ENCODE data around the gene ZNF335. TPM values are rescaled to one million over a fixed set of nuclear protein-coding genes. Genes with fewer than 3 reads are reported as not detected.

The ZNF335 gene
- total and polyA plus RNA-seq, 12 donors, result 4.9 to 13.1 (median 7.3) TPM

DNA sequence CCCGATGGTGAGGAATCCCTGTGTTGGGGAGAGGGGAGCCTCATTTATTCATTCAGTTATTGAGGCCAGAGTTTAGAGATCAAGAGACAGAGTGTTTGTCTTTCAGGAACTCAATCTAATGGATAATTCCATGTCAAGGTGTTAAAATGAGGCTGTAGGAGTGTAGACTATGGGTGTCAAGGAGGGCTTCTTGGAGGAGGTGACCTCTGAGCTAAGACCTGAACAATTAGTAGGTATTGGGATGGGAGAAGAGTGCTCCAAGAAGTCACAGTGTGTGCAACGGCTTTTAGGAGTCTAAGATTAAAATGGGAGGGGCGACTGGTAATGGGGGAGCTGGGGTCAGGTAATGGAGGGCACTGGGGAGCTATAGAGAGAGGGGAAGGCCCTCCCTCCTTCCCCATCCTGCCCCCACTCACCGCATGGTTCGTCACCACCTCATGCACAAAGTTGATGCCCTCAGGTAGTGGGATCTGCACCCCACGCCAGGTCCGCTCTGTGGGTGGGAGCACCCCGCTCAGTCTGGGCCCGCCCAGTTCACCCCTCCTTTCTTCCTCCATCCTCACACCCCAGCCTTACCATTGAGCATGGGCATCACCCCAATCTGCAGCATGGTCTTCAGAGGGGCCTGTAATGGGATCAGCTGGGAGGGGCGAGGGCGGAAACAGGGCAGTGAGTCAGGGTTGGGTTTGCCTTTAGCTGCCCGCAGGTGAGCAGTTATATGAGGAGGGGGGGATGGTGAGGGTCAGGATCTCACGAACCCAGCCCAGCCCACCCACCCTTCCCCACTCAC lies 72.8 kb downstream of the ZNF335 start:
- H3K27ac ChIP-seq, result no peak overlapping the region
- no peaks in the 10 kb centered on the region for H3K27me3 ChIP-seq
- no peaks in the 10 kb centered on the region for H3K4me1 ChIP-seq
- peaks cover 0 to 100% (median 56%) of the 10 kb centered on the region in 9 donors for H3K36me3 ChIP-seq
- DNase-seq, result no peak
- TF ChIP-seq, protein P1, sequence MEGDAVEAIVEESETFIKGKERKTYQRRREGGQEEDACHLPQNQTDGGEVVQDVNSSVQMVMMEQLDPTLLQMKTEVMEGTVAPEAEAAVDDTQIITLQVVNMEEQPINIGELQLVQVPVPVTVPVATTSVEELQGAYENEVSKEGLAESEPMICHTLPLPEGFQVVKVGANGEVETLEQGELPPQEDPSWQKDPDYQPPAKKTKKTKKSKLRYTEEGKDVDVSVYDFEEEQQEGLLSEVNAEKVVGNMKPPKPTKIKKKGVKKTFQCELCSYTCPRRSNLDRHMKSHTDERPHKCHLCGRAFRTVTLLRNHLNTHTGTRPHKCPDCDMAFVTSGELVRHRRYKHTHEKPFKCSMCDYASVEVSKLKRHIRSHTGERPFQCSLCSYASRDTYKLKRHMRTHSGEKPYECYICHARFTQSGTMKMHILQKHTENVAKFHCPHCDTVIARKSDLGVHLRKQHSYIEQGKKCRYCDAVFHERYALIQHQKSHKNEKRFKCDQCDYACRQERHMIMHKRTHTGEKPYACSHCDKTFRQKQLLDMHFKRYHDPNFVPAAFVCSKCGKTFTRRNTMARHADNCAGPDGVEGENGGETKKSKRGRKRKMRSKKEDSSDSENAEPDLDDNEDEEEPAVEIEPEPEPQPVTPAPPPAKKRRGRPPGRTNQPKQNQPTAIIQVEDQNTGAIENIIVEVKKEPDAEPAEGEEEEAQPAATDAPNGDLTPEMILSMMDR (IDR thresholded peaks at IDR 0.05), result no peak
- 88 to 92% methylated on average over 13 of the region's 13 CpGs for WGBS, 2 donors
- no peak overlapping the region for H3K4me3 ChIP-seq
- no peaks in the 10 kb centered on the region for H3K9me3 ChIP-seq
- peak in 1 of 8 donors; percentile 6 for ATAC-seq
- intact Hi-C loops (cut with DNase I), result loop anchor here in 1 of 10 donors (10.0 kb wide), 1 partner anchor 66 kb away; no protein-coding TSS in a partner anchor

Other genes with a start within 250 kb of the ZNF335 start
- gene SPINT4, start 249.9 kb downstream of the ZNF335 start, total RNA-seq, result not detected
- gene SPINT4, start 249.9 kb downstream of the ZNF335 start, polyA plus RNA-seq, result not detected
- gene WFDC3, start 180.3 kb downstream of the ZNF335 start, total RNA-seq, result 1 to 10 TPM in 3 of 10 donors, under 1 TPM in 3, not detected in 4; 0.49 to 2.3 (median 0.99) TPM
- gene WFDC3, start 180.3 kb downstream of the ZNF335 start, polyA plus RNA-seq, result under 1 TPM; 0.44 to 0.75 TPM
- gene DNTTIP1, start 180.2 kb downstream of the ZNF335 start, total RNA-seq, result 10 to 100 TPM; 13.8 to 32.2 (median 23.3) TPM
- 10 to 100 TPM; 18.4 to 33.5 TPM for gene DNTTIP1, start 180.2 kb downstream of the ZNF335 start, polyA plus RNA-seq
- 1 to 10 TPM in 6 of 10 donors, under 1 TPM in 2, not detected in 2; 0.40 to 8.6 (median 1.3) TPM for gene UBE2C, start 159.6 kb downstream of the ZNF335 start, total RNA-seq
- under 1 TPM; 0.37 to 0.54 TPM for gene UBE2C, start 159.6 kb downstream of the ZNF335 start, polyA plus RNA-seq
- gene TNNC2, start 144.9 kb downstream of the ZNF335 start, total RNA-seq, result under 1 TPM in 1 of 10 donors, not detected in 9; 0.44 TPM
- under 1 TPM; 0.59 to 0.88 TPM for gene TNNC2, start 144.9 kb downstream of the ZNF335 start, polyA plus RNA-seq
- 10 to 100 TPM; 15.4 to 27.0 (median 19.3) TPM for gene SNX21, start 138.4 kb downstream of the ZNF335 start, total RNA-seq
- 10 to 100 TPM; 15.8 to 18.0 TPM for gene SNX21, start 138.4 kb downstream of the ZNF335 start, polyA plus RNA-seq
- 10 to 100 TPM; 21.3 to 34.1 (median 27.4) TPM for gene ACOT8, start 114.8 kb downstream of the ZNF335 start, total RNA-seq
- 10 to 100 TPM; 39.9 to 46.6 TPM for gene ACOT8, start 114.8 kb downstream of the ZNF335 start, polyA plus RNA-seq
- 1 to 10 TPM; 1.4 to 2.5 (median 2.0) TPM for gene ZSWIM3, start 114.6 kb downstream of the ZNF335 start, total RNA-seq
- gene ZSWIM3, start 114.6 kb downstream of the ZNF335 start, polyA plus RNA-seq, result 1 to 10 TPM; 1.5 to 1.6 TPM
- 10 to 100 TPM in 6 of 10 donors, 1 to 10 TPM in 4; 9.2 to 12.0 (median 10.4) TPM for gene ZSWIM1, start 91.0 kb downstream of the ZNF335 start, total RNA-seq
- 1 to 10 TPM; 3.8 to 4.9 TPM for gene ZSWIM1, start 91.0 kb downstream of the ZNF335 start, polyA plus RNA-seq
- gene SPATA25, start 84.6 kb downstream of the ZNF335 start, total RNA-seq, result 1 to 10 TPM; 1.0 to 3.1 (median 2.0) TPM
- gene SPATA25, start 84.6 kb downstream of the ZNF335 start, polyA plus RNA-seq, result 1 to 10 TPM in 1 of 2 donors, under 1 TPM in 1; 0.65 to 4.3 TPM
- gene NEURL2, start 81.0 kb downstream of the ZNF335 start, total RNA-seq, result 10 to 100 TPM in 1 of 10 donors, 1 to 10 TPM in 9; 6.2 to 11.1 (median 8.3) TPM
- 1 to 10 TPM; 3.3 to 7.2 TPM for gene NEURL2, start 81.0 kb downstream of the ZNF335 start, polyA plus RNA-seq
- 100 to 1,000 TPM in 8 of 10 donors, 10 to 100 TPM in 2; 75.1 to 173 (median 112) TPM for gene CTSA, start 80.9 kb downstream of the ZNF335 start, total RNA-seq
- gene CTSA, start 80.9 kb downstream of the ZNF335 start, polyA plus RNA-seq, result 10 to 100 TPM; 77.4 to 98.7 TPM
- gene PLTP, start 60.0 kb downstream of the ZNF335 start, total RNA-seq, result 100 to 1,000 TPM in 2 of 10 donors, 10 to 100 TPM in 8; 10.7 to 230 (median 32.7) TPM
- 10 to 100 TPM; 39.2 to 55.8 TPM for gene PLTP, start 60.0 kb downstream of the ZNF335 start, polyA plus RNA-seq
- gene PCIF1, start 37.5 kb downstream of the ZNF335 start, total RNA-seq, result 10 to 100 TPM; 23.6 to 33.1 (median 27.4) TPM
- 10 to 100 TPM; 20.8 to 28.8 TPM for gene PCIF1, start 37.5 kb downstream of the ZNF335 start, polyA plus RNA-seq
- gene MMP9, start 36.7 kb upstream of the ZNF335 start, total RNA-seq, result 10 to 100 TPM in 1 of 10 donors, 1 to 10 TPM in 1, under 1 TPM in 8; 0.47 to 10.6 (median 0.86) TPM
- gene MMP9, start 36.7 kb upstream of the ZNF335 start, polyA plus RNA-seq, result under 1 TPM; 0.15 to 0.26 TPM
- gene SLC12A5, start 57.0 kb upstream of the ZNF335 start, total RNA-seq, result 1 to 10 TPM in 1 of 10 donors, under 1 TPM in 2, not detected in 7; 0.28 to 1.3 (median 0.87) TPM
- 1 to 10 TPM in 1 of 2 donors, not detected in 1; 1.2 TPM for gene SLC12A5, start 57.0 kb upstream of the ZNF335 start, polyA plus RNA-seq
- gene NCOA5, start 117.8 kb upstream of the ZNF335 start, total RNA-seq, result 10 to 100 TPM; 10.3 to 22.5 (median 11.6) TPM
- gene NCOA5, start 117.8 kb upstream of the ZNF335 start, polyA plus RNA-seq, result 1 to 10 TPM; 7.6 to 8.4 TPM
- gene CD40, start 146.1 kb upstream of the ZNF335 start, total RNA-seq, result 10 to 100 TPM in 1 of 10 donors, 1 to 10 TPM in 9; 2.6 to 25.0 (median 5.9) TPM
- gene CD40, start 146.1 kb upstream of the ZNF335 start, polyA plus RNA-seq, result 1 to 10 TPM; 7.9 to 9.3 TPM

Measured in heart right ventricle (tissue), 16 donors.